H9 (cell line): ENCODE measurements around the gene TDO2. TPM values are rescaled to one million over a fixed set of nuclear protein-coding genes. Genes with fewer than 3 reads are reported as not detected.

ENCODE experiments used
- DNase-seq: peaks from one replicate; pipeline ENCODE4 v3.0.0-alpha.2; 2017
- H2AFZ ChIP-seq: one replicate; pipeline ENCODE4 v1.6.1; 2013; ENCODE audit warnings: mild to moderate bottlenecking, low read length, control low read depth, moderate library complexity
- H2AK5ac ChIP-seq: 2 replicates; pipeline ENCODE4 v1.6.1; 2013; ENCODE audit warnings: low read length, control low read depth, mixed read lengths; ENCODE audit not compliant: insufficient read length
- H2BK120ac ChIP-seq: one replicate; pipeline ENCODE4 v1.6.1; 2013; ENCODE audit warnings: low read depth, mild to moderate bottlenecking, low read length, control low read depth, inconsistent platforms; ENCODE audit not compliant: poor library complexity, severe bottlenecking
- H2BK12ac ChIP-seq: 2 replicates; pipeline ENCODE4 v1.6.1; 2013; ENCODE audit warnings: low read length, control low read depth, mixed read lengths, low read depth; ENCODE audit not compliant: insufficient read length
- H2BK15ac ChIP-seq: 2 replicates; pipeline ENCODE4 v1.6.1; 2013; ENCODE audit warnings: low read depth, low read length, control low read depth
- H2BK20ac ChIP-seq: one replicate; pipeline ENCODE4 v1.6.1; 2013; ENCODE audit warnings: low read depth, mild to moderate bottlenecking, low read length, control low read depth, inconsistent platforms; ENCODE audit not compliant: poor library complexity, severe bottlenecking
- H2BK5ac ChIP-seq: 2 replicates; pipeline ENCODE4 v1.6.1; 2013; ENCODE audit warnings: low read length, control low read depth, mixed read lengths; ENCODE audit not compliant: insufficient read length
- H3K14ac ChIP-seq: 2 replicates; pipeline ENCODE4 v1.6.1; 2013; ENCODE audit warnings: low read length, control low read depth; ENCODE audit not compliant: insufficient read depth
- H3K18ac ChIP-seq: 2 replicates; pipeline ENCODE4 v1.6.1; 2013; ENCODE audit warnings: low read depth, mild to moderate bottlenecking, mixed read lengths, low read length, control low read depth; ENCODE audit not compliant: insufficient read length
- H3K23ac ChIP-seq: 2 replicates; pipeline ENCODE4 v1.6.1; 2013; ENCODE audit warnings: low read length, control low read depth, mixed read lengths, low read depth; ENCODE audit not compliant: insufficient read length
- H3K23me2 ChIP-seq: 2 replicates; pipeline ENCODE4 v1.6.1; 2013; ENCODE audit warnings: low read depth, mild to moderate bottlenecking, mixed read lengths, low read length, control low read depth; ENCODE audit not compliant: insufficient read length, poor library complexity, severe bottlenecking
- H3K27ac ChIP-seq: 2 replicates; pipeline ENCODE4 v1.5.1; 2013; ENCODE audit warnings: low read length, control low read depth, mixed read lengths, low read depth; ENCODE audit not compliant: insufficient read length
- H3K27me3 ChIP-seq: 2 replicates; pipeline ENCODE4 v1.6.1; 2013; ENCODE audit warnings: low read length, control low read depth, inconsistent platforms; ENCODE audit not compliant: insufficient read depth
- H3K4ac ChIP-seq: 2 replicates; pipeline ENCODE4 v1.6.1; 2013; ENCODE audit warnings: low read depth, mild to moderate bottlenecking, control low read depth, inconsistent platforms, low read length, moderate library complexity
- H3K4me1 ChIP-seq: 2 replicates; pipeline ENCODE4 v1.6.1; 2013; ENCODE audit warnings: low read length, control low read depth, inconsistent platforms; ENCODE audit not compliant: insufficient read depth
- H3K4me2 ChIP-seq: 2 replicates; pipeline ENCODE4 v1.6.1; 2013; ENCODE audit warnings: low read length, control low read depth, mixed read lengths; ENCODE audit not compliant: insufficient read length, insufficient read depth
- H3K56ac ChIP-seq: 2 replicates; pipeline ENCODE4 v1.6.1; 2013; ENCODE audit warnings: low read depth, mild to moderate bottlenecking, mixed read lengths, low read length, control low read depth; ENCODE audit not compliant: insufficient read length
- H3K79me1 ChIP-seq: 2 replicates; pipeline ENCODE4 v1.6.1; 2013; ENCODE audit warnings: low read depth, mild to moderate bottlenecking, moderate library complexity, low read length, control low read depth, inconsistent platforms; ENCODE audit not compliant: insufficient read depth, poor library complexity, severe bottlenecking
- H3K79me2 ChIP-seq: 2 replicates; pipeline ENCODE4 v1.6.1; 2013; ENCODE audit warnings: low read length, control low read depth, inconsistent platforms; ENCODE audit not compliant: insufficient read depth
- H3K9ac ChIP-seq: 2 replicates; pipeline ENCODE4 v1.6.1; 2013; ENCODE audit warnings: low read length, control low read depth, mixed read lengths; ENCODE audit not compliant: insufficient read length; ENCODE audit errors: extremely low read depth
- H3K9me3 ChIP-seq: one replicate; pipeline ENCODE4 v1.6.1; 2013; ENCODE audit warnings: low read depth, low read length, inconsistent platforms; ENCODE audit not compliant: control insufficient read depth
- H3T11ph ChIP-seq: one replicate; pipeline ENCODE4 v1.6.1; 2013; ENCODE audit warnings: mild to moderate bottlenecking, low read length, control low read depth, inconsistent platforms
- H4K20me1 ChIP-seq: one replicate; pipeline ENCODE4 v1.6.1; 2013; ENCODE audit not compliant: control insufficient read depth, insufficient read length, insufficient read depth
- H4K5ac ChIP-seq: 2 replicates; pipeline ENCODE4 v1.6.1; 2013; ENCODE audit warnings: low read depth, mild to moderate bottlenecking, mixed read lengths, low read length, control low read depth; ENCODE audit not compliant: insufficient read length
- H4K8ac ChIP-seq: replicated peaks from 2 replicates; pipeline ENCODE4 v1.6.1; 2013; ENCODE audit warnings: low read length, control low read depth, mixed read lengths, low read depth; ENCODE audit not compliant: insufficient read length
- H4K91ac ChIP-seq: 2 replicates; pipeline ENCODE4 v1.6.1; 2013; ENCODE audit warnings: low read depth, mild to moderate bottlenecking, moderate library complexity, mixed read lengths, low read length, control low read depth; ENCODE audit not compliant: insufficient read length
- H3K27ac Mint-ChIP-seq, 3 experiments: 2 replicates in 2 of 3; 3 replicates in 1 of 3; pipeline ENCODE4 v1.8.0; 2020 to 2021; ENCODE audit warnings: mixed read lengths in 3 of 3, mild to moderate bottlenecking in 1 of 3, moderate library complexity in 1 of 3
- H3K27me3 Mint-ChIP-seq: 2 replicates; pipeline ENCODE4 v1.8.0; 2021; ENCODE audit warnings: low read depth, mild to moderate bottlenecking, moderate library complexity, mixed read lengths
- H3K36me3 Mint-ChIP-seq, 3 experiments: 2 replicates in 2 of 3; 3 replicates in 1 of 3; pipeline ENCODE4 v1.8.0; 2020 to 2021; ENCODE audit warnings: low read depth in 3 of 3, mixed read lengths in 3 of 3; ENCODE audit not compliant: insufficient read depth in 1 of 3
- H3K4me1 Mint-ChIP-seq, 2 experiments: 2 replicates each; pipeline ENCODE4 v1.8.0; 2020; ENCODE audit warnings: mixed read lengths in 2 of 2
- H3K4me3 Mint-ChIP-seq, 2 experiments: 2 replicates in 1 of 2; 3 replicates in 1 of 2; pipeline ENCODE4 v1.8.0; 2020 to 2021; ENCODE audit warnings: mild to moderate bottlenecking in 2 of 2, mixed read lengths in 2 of 2, moderate library complexity in 1 of 2
- H3K9me3 Mint-ChIP-seq, 2 experiments: 2 replicates in 1 of 2; 3 replicates in 1 of 2; pipeline ENCODE4 v1.8.0; 2020; ENCODE audit warnings: mild to moderate bottlenecking in 2 of 2, mixed read lengths in 2 of 2, moderate library complexity in 1 of 2
- CTCF ChIP-seq: fragments of 200-600 bp; sonication (generic); conservative IDR thresholded peaks from 3 replicates; pipeline ENCODE4 v1.8.0; 2021; ENCODE audit warnings: antibody characterized with exemption, mild to moderate bottlenecking
- WGBS: extraction: QIAGEN DNeasy Blood & Tissue Kit; methylation state at CpG from one replicate; pipeline ENCODE4 v1.1.7; 2013; ENCODE audit warnings: missing lambda C conversion rate, low lambda C conversion rate, mixed read lengths; ENCODE audit not compliant: insufficient read length; ENCODE audit errors: extremely low coverage; 5-methylcytosine and 5-hydroxymethylcytosine counted together
- total RNA-seq: library from RNA; stranded (reverse); gene quantifications from 2 replicates; pipeline ENCODE4 v1.2.1, GENCODE V29; 2021

Gene TDO2
- total RNA-seq, 1 experiment from 2014 or later, result not detected

- Histone ChIP-seq H3K27me3 (no peaks in the 10 kb centered on the region), H3K79me2 (no peaks in the 10 kb centered on the region), H3K9ac (no peak overlapping the region), H2BK20ac (no peak overlapping the region), H2AK5ac (no peak overlapping the region), H4K8ac (no peak overlapping the region), H3K23ac (no peak overlapping the region), H4K91ac (no peak overlapping the region), H2BK120ac (no peak overlapping the region), H4K5ac (no peak overlapping the region), H3K56ac (no peak overlapping the region), H3K27ac (no peak overlapping the region), H3K9me3 (no peaks in the 10 kb centered on the region), H2BK15ac (no peak overlapping the region), H2BK5ac (no peak overlapping the region), H3K4ac (no peak overlapping the region), H4K20me1 (no peaks in the 10 kb centered on the region), H3K4me1 (no peaks in the 10 kb centered on the region), H3K79me1 (no peaks in the 10 kb centered on the region), H2AFZ (no peak overlapping the region), H2BK12ac (no peak overlapping the region), H3K14ac (no peak overlapping the region), H3T11ph (no peak overlapping the region), H3K18ac (no peak overlapping the region), H3K23me2 (no peaks in the 10 kb centered on the region), H3K4me2 (no peak overlapping the region)
- Mint-ChIP-seq H3K4me1 (no peaks in the 10 kb centered on the region), H3K4me3 (no peak overlapping the region), H3K36me3 (peaks cover 3 to 20% (median 4%) of the 10 kb centered on the region in 3 experiments; a peak in 3 of 7 replicates), H3K9me3 (peaks cover 14 to 17% of the 10 kb centered on the region in 2 experiments), H3K27me3 (no peaks in the 10 kb centered on the region), H3K27ac (no peak overlapping the region)
- no CpG with 5 or more reads among the region's 4 CpGs for WGBS
- no peak for TF ChIP-seq CTCF
- no peak for DNase-seq
Measured at GRCh38 chr4:155935389-155935986, 32.0 kb downstream of the TDO2 start.
